Right ventricle myocardium superior (tissue), 1 donor: ENCODE measurements around the gene VLDLR. TPM values are rescaled to one million over a fixed set of nuclear protein-coding genes. Genes with fewer than 3 reads are reported as not detected.
"Not testable (repeated sequence)": the region's sequence is repeated elsewhere in the genome, so short reads cannot be mapped to it uniquely, and the experiment has no call there.

Source experiments
- ATAC-seq: fragments of 200-7000 bp; cut with Tn5 transposase; one replicate; pipeline ENCODE4 v1.9.1; 2020; ENCODE audit warnings: mild to moderate bottlenecking; ENCODE audit not compliant: poor library complexity
- DNase-seq: peaks from one replicate; pipeline ENCODE4 v3.0.0-alpha.2; 2020
- intact Hi-C: fragments of 100-400 bp; cut with DNase I; formaldehyde crosslinking; loops from one replicate; pipeline ENCODE4 v1.11.2; 2022
- total RNA-seq: library from RNA; stranded (reverse); fragmentation: NEBNext Ultra II Directional; extraction: Animal tissue kit (Norgen Biotek cat#: 25700); gene quantifications from one replicate; pipeline ENCODE4 v1.2.1, GENCODE V29; 2021
- donor health status: DM: no; HTN: yes; CAD: no; lungs with severe emphysema.

The VLDLR gene
- total RNA-seq, 1 donor from 2014 or later: 121 TPM

DNA sequence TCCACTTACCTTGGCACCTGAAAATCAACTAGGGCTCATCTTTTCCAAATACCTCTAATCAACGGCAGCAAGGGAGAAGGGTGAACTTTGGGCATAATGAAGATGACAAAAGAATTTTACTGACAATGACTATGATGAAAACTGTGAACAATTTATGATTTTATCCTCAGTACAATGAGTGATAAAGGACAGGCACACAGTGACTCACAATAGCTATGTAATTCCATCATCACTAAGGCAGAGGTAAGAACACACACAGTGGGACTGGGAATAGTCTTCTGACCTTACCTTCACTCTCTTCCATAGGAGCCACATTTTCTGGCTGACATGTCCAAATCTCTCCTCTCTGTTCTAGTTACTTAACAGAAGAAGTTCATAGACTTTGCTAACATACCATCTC, 69.6 kb downstream of the VLDLR start:
- ATAC-seq: no peak
- no peak for DNase-seq
- intact Hi-C loops: no loop called here

- DNase-seq (no peak), ATAC-seq (no peak)
- intact Hi-C loops: no loop called here
These were observed 70.0 kb downstream of the VLDLR start for GRCh38 chr9:2691626-2692025.

- ATAC-seq: no peak
- intact Hi-C loops: no loop called here
These were observed 71.5 kb downstream of the VLDLR start for GRCh38 chr9:2693056-2693455.

GRCh38 chr9:2697492-2697891, 75.9 kb downstream of the VLDLR start:
- ATAC-seq: no peak
- no peak for DNase-seq
- intact Hi-C loops: no loop called here

More at GRCh38 chr9:2693056-2693455, 71.5 kb downstream of the VLDLR start:
- no peak for DNase-seq

DNA sequence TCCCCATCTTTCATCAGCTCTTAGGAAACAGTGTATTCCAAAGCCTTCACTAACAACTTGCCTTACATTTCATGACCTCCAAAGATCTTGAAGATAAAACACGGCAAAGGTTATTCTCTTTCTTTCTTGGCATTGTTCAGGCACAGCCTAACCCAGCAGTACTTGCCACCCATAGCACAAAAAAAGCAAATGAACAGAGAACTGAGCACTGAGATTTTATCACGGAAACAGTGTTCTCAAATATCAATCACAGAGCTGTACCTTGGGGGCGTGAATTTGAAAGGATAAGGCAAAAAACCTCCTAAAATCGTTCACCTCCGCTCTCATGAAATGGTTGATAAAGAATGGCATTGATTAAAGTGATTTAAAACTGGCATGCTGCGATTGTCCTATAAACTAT, 78.8 kb downstream of the VLDLR start:
- intact Hi-C loops: no loop called here
- no peak for DNase-seq
- ATAC-seq: no peak

- no peak for DNase-seq
- intact Hi-C loops: no loop called here
These were observed 79.4 kb downstream of the VLDLR start for GRCh38 chr9:2700909-2701550.

GRCh38 chr9:2704504-2704903, 82.9 kb downstream of the VLDLR start:
- DNase-seq: no peak
- ATAC-seq: no peak
- intact Hi-C loops: no loop called here

More at GRCh38 chr9:2700909-2701550, 79.4 kb downstream of the VLDLR start:
- no peak for ATAC-seq

GRCh38 chr9:2707256-2707655, 85.7 kb downstream of the VLDLR start:
- ATAC-seq, intact Hi-C loops, DNase-seq: not testable (repeated sequence)

Other genes with a start within 250 kb of the VLDLR start
- not detected for gene KCNV2, start 95.7 kb downstream of the VLDLR start, total RNA-seq
- 13.1 TPM for gene PUM3, start 222.3 kb downstream of the VLDLR start, total RNA-seq